ENCODE measurements around the gene RAB8B.

The RAB8B gene

GRCh38 chr15:63277038-63277892 is 87.9 kb downstream of the RAB8B start, which contains the start of gene APH1B:
TSS of gene APH1B (plus strand) at chr15:63277605. CDS start at chr15:63277624, 19 bp downstream.
- DNase-seq = peak; percentile 80

GRCh38 chr15:63277893-63278456 is 88.6 kb downstream of the RAB8B start:
- DNase-seq = no peak

- DNase-seq = no peak
Observed at GRCh38 chr15:63283126-63283525, 93.7 kb downstream of the RAB8B start.

DNA sequence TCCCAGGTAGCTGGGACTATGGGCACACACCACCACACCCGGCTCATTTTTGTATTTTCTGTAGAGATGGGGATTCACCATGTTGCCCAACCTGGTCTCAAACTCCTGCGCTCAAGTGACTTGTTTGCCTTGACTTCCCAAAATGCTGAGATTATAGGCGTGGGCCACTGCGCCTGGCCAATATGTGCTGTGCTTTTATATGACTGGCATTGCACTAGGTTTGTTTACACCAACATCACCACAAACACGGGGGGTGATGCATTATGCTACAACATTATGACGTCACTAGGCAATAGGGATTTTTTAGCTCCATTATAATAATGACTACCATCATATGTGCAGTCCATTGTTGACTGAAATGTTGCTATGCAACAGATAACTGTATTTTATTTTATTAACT is 94.9 kb downstream of the RAB8B start:
- no peak for DNase-seq

DNA sequence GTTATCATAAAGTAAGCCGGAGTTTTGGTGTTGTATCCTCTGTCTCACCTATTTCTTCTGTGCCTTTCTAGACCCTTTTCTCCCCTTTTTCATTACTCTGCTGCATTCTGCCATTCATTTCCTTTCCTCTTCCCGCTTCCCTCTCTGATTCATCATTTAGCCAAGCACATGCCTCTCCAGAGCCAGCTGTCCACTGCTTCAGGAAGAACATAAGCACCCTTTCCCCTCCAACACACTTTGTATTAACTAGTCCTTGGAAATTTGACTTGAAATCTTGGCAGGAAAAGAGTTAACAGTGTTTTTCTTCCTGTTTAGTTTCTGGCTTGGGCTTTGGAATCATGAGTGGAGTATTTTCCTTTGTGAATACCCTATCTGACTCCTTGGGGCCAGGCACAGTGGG is 97.7 kb downstream of the RAB8B start:
- DNase-seq = no peak

- no peak for DNase-seq
Observed at GRCh38 chr15:63288342-63288741, 98.9 kb downstream of the RAB8B start.

DNA sequence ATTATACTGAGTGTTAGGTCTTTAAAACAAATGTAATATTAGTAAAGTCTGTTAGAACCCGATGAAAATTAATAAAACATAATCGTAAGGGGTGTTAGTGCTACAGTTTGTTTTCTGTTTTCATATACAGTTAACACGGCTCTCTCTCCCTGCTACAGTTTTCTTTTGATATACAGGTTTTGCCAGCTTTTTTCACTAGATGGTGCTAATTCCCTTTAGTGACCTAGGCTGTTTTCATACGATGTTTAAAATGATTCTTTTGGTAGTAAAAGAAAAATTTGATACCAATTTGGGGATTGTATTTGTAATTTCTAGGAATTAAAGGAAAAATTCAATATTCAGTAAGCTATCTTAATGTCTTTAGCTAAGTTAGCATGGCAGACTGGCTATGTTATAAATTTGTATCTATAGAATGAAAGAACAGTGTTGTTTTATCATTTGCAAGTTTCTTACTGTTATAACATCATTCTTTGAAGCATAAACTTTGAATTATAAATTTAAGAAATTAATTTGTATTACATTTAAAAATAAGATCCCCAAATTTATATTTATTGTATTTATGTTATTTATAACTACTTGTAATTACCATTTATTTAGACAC is 99.5 kb downstream of the RAB8B start:
- DNase-seq = peak; percentile 54

DNA sequence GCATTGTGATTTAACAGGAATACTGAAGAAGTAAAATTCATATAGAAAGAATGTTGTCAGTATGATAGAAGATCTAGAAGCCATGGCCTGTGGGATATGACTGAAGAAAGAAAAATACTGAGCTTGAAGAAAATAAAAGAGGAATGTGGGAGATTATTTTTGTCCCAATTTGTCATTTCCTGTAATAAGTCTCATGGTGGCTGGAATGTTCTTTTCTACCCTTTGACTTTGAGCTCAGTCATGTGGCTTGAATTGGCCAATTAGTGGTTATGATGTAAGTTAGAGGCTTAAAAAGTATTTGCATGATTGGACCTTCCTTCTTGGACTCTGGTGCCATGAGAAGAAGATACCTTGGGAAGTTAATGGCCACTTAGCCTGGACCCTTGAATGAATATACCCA is 102.1 kb downstream of the RAB8B start:
- DNase-seq = no peak

- DNase-seq = no peak
Observed at GRCh38 chr15:63292241-63292640, 102.8 kb downstream of the RAB8B start.

DNA sequence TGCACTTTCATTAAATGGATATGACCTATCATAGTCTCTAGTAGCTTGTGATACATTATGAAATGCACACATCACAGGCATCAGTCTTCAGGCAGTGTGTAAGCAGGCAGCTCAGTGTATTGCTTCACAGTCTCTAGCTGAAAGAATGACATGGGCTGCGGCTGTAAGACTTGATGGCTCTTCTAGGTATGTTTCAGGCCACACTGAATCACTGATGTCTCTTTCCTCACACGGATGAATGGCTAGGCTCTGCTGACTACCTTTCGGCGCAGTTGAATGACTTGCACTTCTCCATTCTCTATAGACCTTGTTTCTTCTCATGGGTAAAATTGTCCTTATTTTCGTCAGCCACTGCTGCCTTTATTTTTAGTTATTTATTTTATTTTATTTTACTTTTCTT is 103.4 kb downstream of the RAB8B start:
- no peak for DNase-seq

DNA sequence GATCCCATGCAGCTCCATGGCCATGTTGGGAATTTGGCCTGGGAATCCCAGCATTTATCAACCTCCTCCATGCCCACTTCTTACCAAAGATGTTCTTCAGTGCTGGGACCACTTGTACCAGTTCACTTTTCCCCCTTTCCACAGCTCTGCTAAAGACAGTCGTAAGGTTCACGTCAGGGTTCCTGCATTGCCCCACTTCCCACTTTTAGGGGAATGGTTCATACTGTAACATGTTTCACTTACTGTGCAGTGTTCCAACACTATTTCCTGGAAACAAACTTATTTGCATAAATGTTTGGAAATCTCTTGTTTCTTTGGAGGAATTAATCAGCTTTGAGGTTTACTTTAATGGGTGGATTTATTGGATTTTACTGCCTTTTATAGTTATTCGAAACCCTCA is 105.0 kb downstream of the RAB8B start:
- no peak for DNase-seq

DNA sequence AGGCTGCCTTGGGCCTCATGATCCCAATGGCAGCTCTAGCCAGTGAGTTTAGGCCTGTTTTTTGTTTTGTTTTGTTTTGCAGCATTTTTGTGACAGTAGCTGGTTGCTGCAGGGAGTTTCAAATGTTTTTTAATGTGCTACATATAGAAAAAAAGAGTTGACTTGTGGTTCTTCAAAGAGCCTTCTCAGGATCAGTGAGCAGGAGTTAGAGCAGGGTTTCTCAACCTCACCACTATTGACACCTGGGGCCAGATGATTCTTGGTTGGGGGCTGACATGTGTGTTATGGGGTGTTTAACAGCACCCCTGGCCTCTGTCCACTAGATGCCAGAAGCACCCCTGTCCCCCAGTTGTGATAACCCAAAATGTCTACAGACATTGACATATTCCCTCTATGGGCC is 105.9 kb downstream of the RAB8B start:
- no peak for DNase-seq

DNA sequence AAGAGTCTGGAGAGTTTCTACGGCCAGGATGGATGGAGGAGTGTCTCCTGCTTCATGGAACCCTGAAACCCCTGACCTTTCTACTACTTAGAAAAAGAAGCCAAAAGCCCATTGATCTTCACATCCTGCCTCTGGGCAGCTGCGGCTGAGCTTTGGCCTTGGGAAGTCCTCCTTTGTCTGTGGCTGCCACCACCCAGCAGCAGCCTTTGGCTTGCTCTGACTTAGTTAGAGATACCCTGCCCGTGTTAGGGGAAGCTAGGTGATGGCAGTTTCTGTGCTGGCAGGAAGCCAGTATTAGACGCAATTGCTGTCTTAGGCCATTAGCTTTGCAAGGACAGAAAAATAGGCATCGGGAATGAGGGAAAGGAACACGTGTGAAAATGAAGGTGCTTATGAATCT is 106.8 kb downstream of the RAB8B start:
- DNase-seq = no peak

DNA sequence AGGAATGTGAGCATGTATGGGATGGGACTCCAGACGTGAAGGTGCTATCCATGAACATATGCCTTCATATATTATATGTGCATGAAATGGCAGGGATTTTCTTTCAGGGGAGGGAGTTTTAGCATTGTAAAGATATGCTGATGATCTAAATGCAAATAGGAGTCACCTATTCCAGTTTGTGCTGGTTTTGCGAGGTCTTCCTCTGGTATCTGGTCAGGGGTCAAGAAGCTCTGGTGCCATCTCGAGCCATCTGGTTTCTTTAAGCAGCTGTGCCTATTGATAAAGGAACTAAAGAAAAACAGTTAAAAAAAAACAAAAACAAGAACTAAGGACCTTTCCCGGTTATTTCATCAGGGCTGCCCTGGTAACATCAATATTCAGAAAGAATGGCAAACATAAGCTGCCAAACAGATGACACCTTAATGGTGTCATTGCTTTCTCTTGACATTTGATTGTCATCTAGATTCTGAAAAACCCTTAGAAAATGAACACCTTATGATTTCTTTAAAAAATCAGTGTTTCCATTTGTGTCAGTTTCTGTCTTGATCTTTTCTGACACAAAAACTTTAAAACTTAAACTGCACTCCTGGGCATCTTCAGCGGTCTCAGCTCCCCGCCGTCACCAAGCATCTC is 110.7 kb downstream of the RAB8B start:
- no peak for DNase-seq

- no peak for DNase-seq
Observed at GRCh38 chr15:63301088-63301487, 111.7 kb downstream of the RAB8B start.

- DNase-seq = no peak
Observed at GRCh38 chr15:63305260-63305659, 115.9 kb downstream of the RAB8B start.

DNA sequence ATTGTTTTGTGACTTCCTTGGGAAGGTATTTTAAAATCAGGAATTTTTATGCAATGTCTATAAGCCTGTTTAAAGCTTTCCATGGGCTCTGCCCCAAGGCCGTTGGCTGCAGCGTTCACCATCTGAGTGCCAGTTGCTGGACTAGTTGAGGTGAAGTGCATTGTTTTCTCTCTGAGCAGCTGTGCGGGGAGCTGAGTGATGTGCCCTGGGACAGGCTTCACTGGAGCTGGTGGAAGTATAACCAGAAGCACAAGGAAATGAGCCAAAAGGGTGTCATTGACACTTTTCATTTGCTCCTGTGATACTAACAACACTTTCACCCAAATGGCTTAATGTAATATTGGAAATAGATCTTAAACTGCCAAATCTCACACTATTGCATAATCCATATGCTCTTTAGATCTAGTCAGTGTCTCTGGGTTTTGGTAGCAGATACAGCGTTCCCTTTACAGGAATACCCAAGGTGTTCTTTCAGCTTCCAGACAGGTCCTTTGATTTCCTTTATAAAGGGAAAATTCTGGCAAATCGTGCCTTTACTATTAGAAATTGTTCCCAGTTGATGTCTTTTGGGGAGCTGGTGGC is 117.2 kb downstream of the RAB8B start:
- DNase-seq = no peak

GRCh38 chr15:63308491-63308890 is 119.1 kb downstream of the RAB8B start:
- no peak for DNase-seq

DNA sequence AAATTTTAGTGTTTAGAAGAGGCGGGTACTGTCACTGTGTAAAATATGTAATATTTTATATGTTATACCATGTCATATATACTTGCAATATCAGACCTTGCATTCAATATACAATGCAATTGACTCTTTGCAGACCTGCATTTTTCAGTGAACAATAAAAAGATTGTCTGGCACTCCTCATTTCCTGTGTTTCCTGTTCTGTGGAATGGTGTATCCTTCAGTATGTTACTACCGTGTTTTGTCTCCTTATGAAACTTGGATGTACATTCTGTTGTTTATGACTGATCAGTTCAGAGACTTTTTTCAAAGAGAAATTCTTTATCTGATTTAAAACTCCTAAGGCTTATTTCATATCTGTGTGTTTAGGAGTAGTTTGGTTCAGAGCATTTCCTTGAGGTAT is 119.5 kb downstream of the RAB8B start:
- DNase-seq = no peak

GRCh38 chr15:63310646-63311045 is 121.2 kb downstream of the RAB8B start:
- no peak for DNase-seq

GRCh38 chr15:63312286-63312685 is 122.9 kb downstream of the RAB8B start:
- DNase-seq = no peak

GRCh38 chr15:63313825-63314224 is 124.4 kb downstream of the RAB8B start:
- no peak for DNase-seq

DNA sequence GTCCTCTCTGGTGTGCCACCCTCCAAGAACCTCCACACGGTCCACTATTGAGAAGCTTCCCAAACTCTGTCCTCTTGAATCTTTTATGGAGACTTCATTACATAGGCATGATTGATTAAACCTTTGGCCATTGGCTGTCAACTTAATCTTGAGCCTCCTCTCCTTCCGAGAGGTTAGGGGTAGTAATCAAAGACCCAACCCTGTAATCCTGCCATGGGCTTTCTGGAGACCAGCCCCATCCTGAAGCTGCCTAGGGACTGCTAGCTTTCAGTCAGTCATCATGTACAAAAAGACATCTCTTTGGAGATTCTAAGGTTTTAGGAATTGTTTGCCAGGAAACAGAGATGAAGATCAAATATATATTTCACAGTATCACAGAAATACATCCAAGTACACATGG is 125.0 kb downstream of the RAB8B start:
- no peak for DNase-seq
